Anterior cingulate cortex (tissue), 58 donors: ENCODE data around the gene MED13L.
"Not testable (repeated sequence)": the region's sequence is repeated elsewhere in the genome, so short reads cannot be mapped to it uniquely, and the experiment has no call there.

Source experiments
- DNase-seq, 58 donors: peaks; one replicate each; lab custom pipeline; 2025; lab: John Stamatoyannopoulos, UW

The MED13L gene

GRCh38 chr12:115998119-115998633, 279.3 kb downstream of the MED13L start:
- DNase-seq, result peak in 1 of 58 donors; percentile 11

GRCh38 chr12:115993737-115994136, 283.8 kb downstream of the MED13L start:
- no peak for DNase-seq

- DNase-seq, result no peak
These were observed 287.3 kb downstream of the MED13L start for GRCh38 chr12:115990241-115990640.

DNA sequence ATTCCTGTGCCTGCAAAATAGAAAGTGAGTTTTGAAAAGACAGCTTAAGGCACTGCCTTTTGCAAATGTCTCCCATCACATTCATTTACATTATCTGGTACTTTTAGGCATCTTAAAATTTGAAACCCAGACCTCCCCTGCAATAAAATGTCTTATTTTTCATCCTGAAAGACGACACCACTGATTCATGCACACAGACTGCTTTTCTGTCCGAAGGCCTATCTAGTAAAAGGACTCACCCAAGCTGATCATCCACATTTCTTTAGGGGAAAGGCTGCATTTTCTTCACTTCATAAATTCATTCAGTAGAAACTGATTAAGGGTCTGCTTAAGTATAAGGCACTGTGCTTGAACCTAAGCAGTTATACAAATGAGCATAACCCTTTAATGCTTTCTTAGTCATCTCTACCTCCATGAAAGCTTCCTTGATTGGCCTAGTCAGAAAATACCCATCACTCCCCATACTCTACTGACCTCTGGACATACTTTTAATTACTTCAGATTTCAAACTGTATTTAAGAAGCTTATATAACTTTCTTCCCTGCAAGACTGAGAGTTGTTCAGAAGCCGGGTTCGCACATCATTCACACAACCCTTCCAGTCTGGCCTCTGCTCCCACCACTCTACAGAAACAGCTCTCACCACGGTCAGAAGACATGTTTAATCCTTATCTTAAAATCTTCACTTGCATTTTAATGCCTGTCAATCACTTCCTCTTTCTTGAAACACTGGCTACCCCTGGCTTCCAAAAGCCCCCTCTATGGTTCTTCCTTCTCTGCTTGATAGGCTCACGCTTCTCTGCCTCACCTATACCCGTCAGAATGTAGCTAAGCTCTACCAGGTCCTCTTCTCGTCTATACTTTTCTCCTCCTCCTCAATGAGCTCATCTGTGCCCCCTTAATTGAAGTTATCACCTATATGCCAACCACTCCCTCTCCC, 288.6 kb downstream of the MED13L start:
- DNase-seq, result no peak

GRCh38 chr12:115988212-115988611, 289.3 kb downstream of the MED13L start:
- no peak for DNase-seq

DNA sequence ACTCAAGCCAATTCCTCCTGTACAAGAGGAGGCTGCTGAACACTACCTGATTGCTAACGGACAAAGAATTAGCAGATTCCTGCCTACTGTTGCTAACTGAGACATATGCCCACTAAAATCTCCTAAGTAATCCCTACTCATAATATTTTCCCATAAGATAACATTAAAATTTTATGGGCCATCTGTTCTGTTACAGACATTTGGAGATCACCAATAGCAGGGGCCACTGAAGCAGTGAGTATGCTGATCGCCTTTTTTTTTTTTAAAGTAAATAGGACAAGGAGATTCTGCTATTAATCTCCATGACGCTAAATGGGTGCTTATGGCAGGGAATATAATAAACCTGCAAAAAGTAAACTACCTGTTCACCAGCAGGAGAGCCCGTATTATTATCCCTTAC, 292.9 kb downstream of the MED13L start:
- DNase-seq, result no peak

DNA sequence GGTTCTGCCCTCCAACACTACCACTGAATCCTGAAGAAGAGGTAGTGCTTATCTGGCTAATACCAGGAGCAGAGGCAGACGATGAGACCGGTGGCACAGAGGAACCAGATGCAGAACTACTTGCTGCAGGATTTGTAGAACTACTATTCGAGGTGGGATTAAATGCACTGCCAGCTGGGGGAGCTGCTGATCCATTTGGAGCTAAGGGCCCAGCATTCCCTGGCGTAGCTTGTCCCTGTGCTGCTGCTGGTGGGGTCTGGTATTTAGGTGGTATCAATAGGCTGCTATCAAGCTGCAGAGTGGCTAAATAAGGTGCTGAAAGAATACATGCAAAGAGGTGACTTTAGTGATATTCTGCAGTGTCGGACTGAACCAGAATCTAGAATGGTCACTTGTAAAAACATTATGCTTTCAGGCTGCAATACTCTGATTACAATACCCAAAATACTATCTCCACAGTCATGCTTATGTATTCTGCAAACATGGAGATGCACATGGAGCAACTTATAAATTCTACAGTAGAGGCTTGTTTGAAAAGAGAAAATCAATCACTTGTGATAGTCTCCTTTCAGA, 294.2 kb downstream of the MED13L start:
- DNase-seq, result no peak

DNA sequence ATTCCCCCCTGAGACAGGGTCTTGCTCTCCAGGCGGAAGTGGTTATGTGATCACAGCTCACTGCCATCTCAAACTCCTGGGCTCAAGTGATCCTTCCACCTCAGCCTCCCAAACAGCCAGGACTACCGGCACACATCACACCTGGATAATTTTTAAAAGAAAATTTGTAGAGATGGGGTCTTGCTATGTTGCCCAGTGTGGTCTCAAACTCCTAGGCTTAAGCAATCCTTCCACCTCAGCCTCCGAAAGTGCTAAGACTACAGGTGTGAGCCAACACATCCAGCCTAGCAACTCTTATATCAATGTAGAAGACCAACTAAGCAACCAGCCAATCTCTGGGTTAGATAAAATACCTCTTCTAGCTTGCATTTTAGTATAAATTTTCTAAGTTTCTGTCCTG, 297.2 kb downstream of the MED13L start:
- no peak for DNase-seq

DNA sequence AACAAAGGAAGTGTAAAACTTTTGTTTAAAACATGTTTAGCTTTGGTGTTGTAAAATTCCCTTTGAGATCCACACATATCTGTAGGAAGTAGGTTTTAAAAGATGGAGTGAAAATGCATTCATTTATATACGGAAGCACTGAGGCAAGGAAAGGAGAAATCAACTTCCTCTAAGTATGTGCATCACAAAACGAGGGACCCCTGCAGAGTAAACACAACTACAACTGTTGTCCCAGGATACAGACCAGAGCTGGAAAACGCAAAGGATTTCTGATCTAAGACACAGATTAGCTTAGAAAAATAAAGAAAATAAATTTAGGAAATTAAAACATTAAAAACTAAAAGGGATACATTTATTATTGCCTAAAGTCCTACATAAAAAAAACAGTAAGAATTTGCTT, 297.6 kb downstream of the MED13L start:
- no peak for DNase-seq

GRCh38 chr12:115979351-115979750, 298.1 kb downstream of the MED13L start:
- no peak for DNase-seq

- not testable (repeated sequence) for DNase-seq
These were observed 300.7 kb downstream of the MED13L start for GRCh38 chr12:115976829-115977228.

- DNase-seq, result no peak
These were observed 302.1 kb downstream of the MED13L start for GRCh38 chr12:115975411-115975810.

GRCh38 chr12:115973968-115974724, 303.3 kb downstream of the MED13L start:
- no peak for DNase-seq

DNA sequence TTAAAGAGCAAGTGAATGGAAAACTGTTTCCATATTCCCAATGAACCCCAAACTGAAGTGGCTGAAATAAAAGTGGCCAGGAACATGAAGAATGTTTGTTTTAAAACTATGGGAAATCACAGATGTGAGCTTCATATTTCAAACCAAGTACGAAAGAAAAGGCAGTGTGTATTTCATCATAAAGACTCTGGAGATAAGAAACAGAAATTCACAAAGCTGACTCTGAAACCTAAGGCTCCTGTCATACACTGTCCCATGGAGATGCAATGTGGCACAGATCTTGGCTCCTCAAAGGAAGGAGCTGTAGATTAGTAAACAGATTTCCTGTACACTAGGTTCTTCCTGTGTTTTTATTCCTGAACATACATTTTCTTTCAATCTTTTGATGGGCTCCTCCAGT, 304.4 kb downstream of the MED13L start:
- DNase-seq, result no peak

GRCh38 chr12:115972241-115972640, 305.3 kb downstream of the MED13L start:
- DNase-seq, result no peak

DNA sequence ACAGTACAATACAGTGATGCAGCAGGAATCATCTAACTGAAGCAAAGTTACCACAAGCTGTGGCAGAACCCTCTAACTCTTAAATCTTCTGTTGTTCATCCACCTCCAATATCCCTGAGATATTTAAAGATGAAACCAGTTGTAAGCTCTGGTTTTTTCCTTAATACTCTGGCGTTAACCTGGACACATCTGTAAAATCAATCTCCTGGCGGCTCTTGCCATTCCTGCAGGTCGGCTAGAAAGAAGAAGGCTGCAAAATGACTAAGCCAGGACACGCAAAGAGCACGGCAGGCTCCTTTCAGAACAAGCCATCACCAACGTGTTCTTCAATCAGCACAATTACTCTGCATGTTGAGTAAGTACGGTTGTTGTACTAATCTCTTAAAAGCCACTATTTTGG, 309.3 kb downstream of the MED13L start:
- DNase-seq, result no peak

DNA sequence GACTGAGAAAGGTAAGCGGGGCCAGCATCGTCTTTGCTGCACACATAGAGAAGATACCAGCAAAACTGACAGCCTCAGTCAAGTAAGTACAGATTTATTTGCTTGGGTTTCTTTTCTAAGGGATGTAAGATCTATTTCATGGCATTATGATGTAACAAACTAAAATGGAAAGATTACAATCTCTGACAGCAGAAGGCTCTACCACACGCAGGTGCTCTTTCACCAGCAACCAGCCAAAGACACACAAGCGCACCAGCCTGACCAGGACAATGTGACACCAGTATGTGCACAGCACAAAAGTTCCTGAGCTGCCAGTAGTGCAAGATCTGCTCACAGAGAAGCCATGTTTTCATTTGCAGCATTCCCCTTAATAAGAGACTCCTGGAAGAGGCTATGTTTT, 311.1 kb downstream of the MED13L start:
- DNase-seq, result no peak

DNA sequence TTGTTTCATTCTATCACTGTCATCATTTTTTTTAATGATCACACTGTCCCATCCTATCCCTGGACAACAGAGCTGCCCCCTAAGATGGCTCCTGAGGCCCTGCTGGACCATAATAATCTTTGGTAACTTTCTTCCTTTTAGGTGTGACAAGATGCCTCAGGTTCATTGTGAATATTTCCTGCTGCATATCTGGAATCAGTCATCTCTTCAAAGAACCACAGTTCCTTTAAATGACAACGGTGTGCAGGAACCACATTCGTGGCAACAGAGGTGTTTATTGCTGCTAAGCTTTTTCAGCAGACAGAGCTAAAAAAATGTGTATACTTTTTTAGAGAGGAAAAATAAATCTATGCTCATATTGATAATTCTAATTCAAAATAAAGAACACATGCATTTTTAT, 312.9 kb downstream of the MED13L start:
- DNase-seq, result no peak

GRCh38 chr12:115964214-115964613, 313.3 kb downstream of the MED13L start:
- DNase-seq, result no peak

DNA sequence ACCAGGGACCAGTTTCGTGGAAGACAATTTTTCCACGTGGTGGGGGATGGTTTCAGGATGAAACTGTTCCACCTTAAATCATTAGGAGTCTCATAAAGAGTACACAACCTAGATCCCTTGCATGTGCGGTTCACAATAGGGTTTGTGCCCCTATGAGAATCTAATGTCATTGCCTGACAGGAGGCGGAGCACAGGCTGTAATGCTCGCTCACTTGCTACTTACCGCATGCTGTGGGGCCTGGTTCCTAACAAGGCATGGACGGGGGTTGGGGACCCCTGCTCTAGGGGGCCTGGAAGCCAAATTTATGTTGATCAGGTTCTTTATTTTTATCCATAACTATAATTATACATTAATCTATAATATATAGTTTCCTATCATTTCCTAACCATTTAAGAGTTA, 315.3 kb downstream of the MED13L start:
- no peak for DNase-seq
